GM12875 (cell line): Measurements from ENCODE around the gene OR11H6.

ENCODE experiments used
- H3K4me3 ChIP-seq: one replicate; pipeline ENCODE4 v1.5.1; 2011; ENCODE audit warnings: low read depth, low read length, control low read depth
- TF ChIP-seq, protein P1 (sequence below): IDR thresholded peaks from 2 replicates; pipeline ENCODE4 v1.5.1; 2011; ENCODE audit warnings: low read depth, mild to moderate bottlenecking, control low read depth, inconsistent platforms, low read length, moderate library complexity, borderline replicate concordance; ENCODE audit not compliant: insufficient read depth

The OR11H6 gene

DNA sequence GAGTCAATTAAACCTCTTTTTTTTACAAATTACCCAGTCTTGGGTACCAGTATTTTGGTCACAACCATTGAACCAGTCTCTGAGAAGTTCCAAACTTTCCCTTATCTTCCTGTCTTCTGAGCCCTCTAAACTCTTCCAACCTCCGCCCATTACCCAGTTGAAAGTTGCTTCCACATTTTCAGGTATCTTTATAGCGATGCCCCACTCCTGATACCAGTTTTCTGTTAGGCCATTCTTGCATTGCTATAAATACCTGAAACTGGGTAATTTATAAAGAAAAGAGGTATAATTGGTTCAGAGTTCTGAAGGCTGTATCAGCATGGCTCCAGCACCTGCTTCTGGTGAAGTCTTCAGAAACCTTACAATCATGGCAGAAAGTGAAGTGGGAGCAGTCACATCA, 50.6 kb downstream of the OR11H6 start:
- H3K4me3 ChIP-seq = no peak overlapping the region
- TF ChIP-seq, protein P1, sequence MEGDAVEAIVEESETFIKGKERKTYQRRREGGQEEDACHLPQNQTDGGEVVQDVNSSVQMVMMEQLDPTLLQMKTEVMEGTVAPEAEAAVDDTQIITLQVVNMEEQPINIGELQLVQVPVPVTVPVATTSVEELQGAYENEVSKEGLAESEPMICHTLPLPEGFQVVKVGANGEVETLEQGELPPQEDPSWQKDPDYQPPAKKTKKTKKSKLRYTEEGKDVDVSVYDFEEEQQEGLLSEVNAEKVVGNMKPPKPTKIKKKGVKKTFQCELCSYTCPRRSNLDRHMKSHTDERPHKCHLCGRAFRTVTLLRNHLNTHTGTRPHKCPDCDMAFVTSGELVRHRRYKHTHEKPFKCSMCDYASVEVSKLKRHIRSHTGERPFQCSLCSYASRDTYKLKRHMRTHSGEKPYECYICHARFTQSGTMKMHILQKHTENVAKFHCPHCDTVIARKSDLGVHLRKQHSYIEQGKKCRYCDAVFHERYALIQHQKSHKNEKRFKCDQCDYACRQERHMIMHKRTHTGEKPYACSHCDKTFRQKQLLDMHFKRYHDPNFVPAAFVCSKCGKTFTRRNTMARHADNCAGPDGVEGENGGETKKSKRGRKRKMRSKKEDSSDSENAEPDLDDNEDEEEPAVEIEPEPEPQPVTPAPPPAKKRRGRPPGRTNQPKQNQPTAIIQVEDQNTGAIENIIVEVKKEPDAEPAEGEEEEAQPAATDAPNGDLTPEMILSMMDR = no peak
